Spleen (tissue), 11 donors: Measurements from ENCODE around the gene MARS1. TPM values are rescaled to one million over a fixed set of nuclear protein-coding genes. Genes with fewer than 3 reads are reported as not detected.

ENCODE experiments used
- DNase-seq: peaks from one replicate; pipeline ENCODE4 v3.0.0-alpha.2; 2020
- H3K27ac ChIP-seq, 8 donors: fragments of 200-600 bp; sonication (generic) in 7 of 8; 1 replicate in 4 of 8; 2 replicates in 4 of 8; pipeline versions ENCODE4 v1.5.0 to v1.8.0; 2016 to 2021; ENCODE audit warnings: inconsistent platforms in 4 of 8, mild to moderate bottlenecking in 4 of 8, moderate library complexity in 1 of 8
- H3K27me3 ChIP-seq, 7 donors: fragments of 200-600 bp; sonication (generic) in 6 of 7; replicated peaks in 1 of 7; 1 replicate in 4 of 7; 2 replicates in 3 of 7; pipeline versions ENCODE4 v1.5.0 to v1.8.0; 2016 to 2021; ENCODE audit warnings: inconsistent platforms in 3 of 7, mild to moderate bottlenecking in 1 of 7
- H3K36me3 ChIP-seq, 6 donors: fragments of 200-600 bp; sonication (generic) in 5 of 6; 1 replicate in 4 of 6; 2 replicates in 2 of 6; pipeline versions ENCODE4 v1.5.0 to v1.8.0; 2016 to 2021; ENCODE audit warnings: inconsistent platforms in 2 of 6
- H3K4me1 ChIP-seq, 6 donors: fragments of 200-600 bp; sonication (generic) in 5 of 6; 1 replicate in 3 of 6; 2 replicates in 3 of 6; pipeline versions ENCODE4 v1.5.0 to v1.8.0; 2016 to 2021; ENCODE audit warnings: inconsistent platforms in 3 of 6
- H3K4me3 ChIP-seq, 8 donors: fragments of 200-600 bp; sonication (generic) in 7 of 8; 1 replicate in 4 of 8; 2 replicates in 4 of 8; pipeline versions ENCODE4 v1.5.0 to v1.8.0; 2016 to 2021; ENCODE audit warnings: inconsistent platforms in 4 of 8, mild to moderate bottlenecking in 4 of 8, moderate library complexity in 2 of 8
- H3K9me3 ChIP-seq, 8 donors: fragments of 200-600 bp; sonication (generic) in 7 of 8; 1 replicate in 4 of 8; 2 replicates in 4 of 8; pipeline versions ENCODE4 v1.5.0 to v1.8.0; 2016 to 2021; ENCODE audit warnings: inconsistent platforms in 4 of 8
- POLR2A ChIP-seq, 3 donors: fragments of 450-650 bp; IDR thresholded peaks; one replicate each; pipeline ENCODE4 v1.5.1; 2017; ENCODE audit warnings: antibody characterized with exemption in 3 of 3, mild to moderate bottlenecking in 1 of 3
- POLR2AphosphoS5 ChIP-seq, 3 donors: sonication (generic); formaldehyde crosslinking; IDR thresholded peaks; one replicate each; pipeline ENCODE4 v1.5.1; 2017; ENCODE audit warnings: antibody characterized with exemption in 3 of 3
- WGBS, 5 donors: extraction: QIAGEN DNeasy Blood & Tissue Kit in 3 of 5; methylation state at CpG; one replicate each; pipeline versions ENCODE4 v1.1.5 to v1.1.7; 2013 to 2018; 5-methylcytosine and 5-hydroxymethylcytosine counted together
- intact Hi-C: fragments of 100-400 bp; cut with DNase I; formaldehyde crosslinking; loops from one replicate; pipeline ENCODE4 v1.15.0; 2023; ENCODE audit warnings: low total_unique reads
- polyA plus RNA-seq, 3 donors: library from polyadenylated mRNA; stranded (reverse); fragments of 200-250 nt; gene quantifications; one replicate each; pipeline ENCODE4 v1.2.1, GENCODE V29; 2013
- total RNA-seq, 7 donors: library from RNA; depleted of rRNA in 3 of 7; stranded (reverse); fragments of >200 nt in 3 of 7; fragmentation: NEBNext Ultra II Directional in 4 of 7; extraction: Animal tissue kit (Norgen Biotek cat#: 25700) in 4 of 7; gene quantifications; one replicate each; pipeline versions ENCODE4 v1.1.0 to v1.2.1, GENCODE V29; 2016 to 2021
- TF ChIP-seq, protein P1 (sequence below), 11 experiments: fragments of 200-600 bp in 7 of 11; fragments of 450-650 bp in 4 of 11; sonication (generic) in 4 of 11; IDR thresholded peaks in 8 of 11; conservative IDR thresholded peaks in 3 of 11; 1 replicate in 7 of 11; 2 replicates in 4 of 11; pipeline versions ENCODE4 v1.4.0 to v1.8.0; 2016 to 2021; ENCODE audit warnings: antibody characterized with exemption in 11 of 11, inconsistent platforms in 4 of 11, mild to moderate bottlenecking in 1 of 11
- donor health status: healthy with polysubstance abuse.
- donor health status: DM: no; HTN: no; CAD: no; lungs with moderate emphysema.
- donor health status: DM: no; HTN: no; CAD: no.
- donor health status: Bipolar disorder and iron deficiency.
- donor health status: healthy.
- donor health status: DM: no; HTN: no; CAD: no.
- donor health status: DM: yes; HTN: yes; CAD: no.

The MARS1 gene
- total and polyA plus RNA-seq, 10 donors, result 67.4 to 186 (median 101) TPM

DNA sequence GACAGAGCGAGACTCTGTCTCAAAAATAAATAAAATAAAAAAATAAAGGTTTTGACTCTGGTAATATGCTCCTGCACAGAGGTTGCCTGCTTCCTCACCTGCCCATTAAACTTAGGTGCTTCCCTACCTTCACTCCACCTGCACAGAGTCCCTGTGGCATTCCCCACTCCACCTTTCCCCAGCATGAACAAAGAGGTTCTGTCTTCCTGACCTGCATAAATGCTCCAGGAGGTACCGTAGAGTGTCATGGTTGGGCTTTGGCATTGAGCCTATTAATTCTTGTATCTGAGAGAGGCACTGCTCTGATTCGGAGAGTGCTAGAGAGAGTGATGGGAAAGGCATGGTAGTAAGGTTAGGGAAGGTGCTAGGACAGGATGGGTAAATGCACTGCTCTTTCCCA is 14.5 kb upstream of the MARS1 start:
- Histone ChIP-seq H3K4me3 (no peak overlapping the region), H3K27ac (no peak overlapping the region), H3K27me3 (peaks cover 0 to 18% (median 0%) of the 10 kb centered on the region in 7 donors), H3K36me3 (peaks cover 0 to 79% (median 65%) of the 10 kb centered on the region in 6 donors), H3K9me3 (no peaks in the 10 kb centered on the region), H3K4me1 (peaks cover 16 to 98% (median 64%) of the 10 kb centered on the region in 6 donors)
- no peak for TF ChIP-seq POLR2A (IDR thresholded peaks at IDR 0.05)
- no peak for TF ChIP-seq POLR2AphosphoS5 (IDR thresholded peaks at IDR 0.05)
- TF ChIP-seq, protein P1, sequence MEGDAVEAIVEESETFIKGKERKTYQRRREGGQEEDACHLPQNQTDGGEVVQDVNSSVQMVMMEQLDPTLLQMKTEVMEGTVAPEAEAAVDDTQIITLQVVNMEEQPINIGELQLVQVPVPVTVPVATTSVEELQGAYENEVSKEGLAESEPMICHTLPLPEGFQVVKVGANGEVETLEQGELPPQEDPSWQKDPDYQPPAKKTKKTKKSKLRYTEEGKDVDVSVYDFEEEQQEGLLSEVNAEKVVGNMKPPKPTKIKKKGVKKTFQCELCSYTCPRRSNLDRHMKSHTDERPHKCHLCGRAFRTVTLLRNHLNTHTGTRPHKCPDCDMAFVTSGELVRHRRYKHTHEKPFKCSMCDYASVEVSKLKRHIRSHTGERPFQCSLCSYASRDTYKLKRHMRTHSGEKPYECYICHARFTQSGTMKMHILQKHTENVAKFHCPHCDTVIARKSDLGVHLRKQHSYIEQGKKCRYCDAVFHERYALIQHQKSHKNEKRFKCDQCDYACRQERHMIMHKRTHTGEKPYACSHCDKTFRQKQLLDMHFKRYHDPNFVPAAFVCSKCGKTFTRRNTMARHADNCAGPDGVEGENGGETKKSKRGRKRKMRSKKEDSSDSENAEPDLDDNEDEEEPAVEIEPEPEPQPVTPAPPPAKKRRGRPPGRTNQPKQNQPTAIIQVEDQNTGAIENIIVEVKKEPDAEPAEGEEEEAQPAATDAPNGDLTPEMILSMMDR (IDR thresholded peaks at IDR 0.05 in 8 of 11, conservative IDR thresholded peaks at IDR 0.05 in 3 of 11), result no peak
- intact Hi-C loops, result no loop called here
- 83 to 91% (median 83%) methylated on average over 3 of the region's 3 CpGs for WGBS, 5 donors
- no peak for DNase-seq

DNA sequence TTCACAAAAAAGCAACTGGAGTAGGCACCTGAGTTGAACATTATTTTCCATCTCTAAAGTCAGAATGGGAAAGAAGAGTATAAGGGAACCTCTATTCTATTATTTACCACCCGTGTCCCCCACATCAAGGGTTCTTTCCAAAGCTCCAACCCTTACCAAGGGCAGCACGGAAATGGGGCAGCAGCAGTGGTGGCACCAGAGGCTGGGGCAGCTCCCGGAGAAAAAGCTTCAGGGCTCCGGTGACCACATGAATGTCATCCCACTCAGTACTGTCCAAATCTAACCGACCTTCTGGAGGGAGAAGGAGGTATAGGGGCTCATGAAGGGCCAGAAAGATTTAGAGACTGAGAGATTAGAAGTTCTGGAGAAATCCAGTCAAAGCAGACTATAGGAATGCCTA is 14.0 kb upstream of the MARS1 start:
- intact Hi-C loops, result no loop called here
- H3K4me1 ChIP-seq, result peaks cover 19 to 100% (median 69%) of the 10 kb centered on the region in 6 donors

DNA sequence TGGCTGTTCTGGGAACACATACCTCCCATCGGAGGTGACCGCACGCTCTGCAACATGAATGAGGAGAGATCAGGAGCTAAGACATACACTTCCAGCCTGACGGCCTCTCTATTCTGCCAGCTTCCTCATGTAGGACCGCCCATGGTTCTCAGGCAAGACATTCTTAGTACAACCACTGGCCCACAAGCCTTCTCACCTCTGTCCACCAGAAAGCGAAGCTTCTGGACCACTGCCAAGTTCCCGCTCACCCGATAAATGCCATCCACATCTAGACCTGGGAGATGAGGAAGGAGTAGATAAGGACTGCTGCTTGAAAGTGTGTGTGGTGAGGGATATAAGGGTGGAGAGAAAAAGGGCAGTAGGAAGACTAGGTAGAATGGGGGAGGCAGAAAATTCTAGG is 13.4 kb upstream of the MARS1 start:
- H3K36me3 ChIP-seq, result peaks cover 0 to 69% (median 56%) of the 10 kb centered on the region in 6 donors
- H3K9me3 ChIP-seq, result no peaks in the 10 kb centered on the region
- H3K27me3 ChIP-seq, result peaks cover 0 to 18% (median 0%) of the 10 kb centered on the region in 7 donors
- H3K4me3 ChIP-seq, result peak overlapping the region in 1 of 8 donors; percentile 89
- TF ChIP-seq POLR2AphosphoS5 (IDR thresholded peaks at IDR 0.05), result peak in 1 of 3 donors; percentile 29
- TF ChIP-seq, protein P1 (IDR thresholded peaks at IDR 0.05 in 8 of 11, conservative IDR thresholded peaks at IDR 0.05 in 3 of 11), result no peak
- intact Hi-C loops, result no loop called here
- WGBS, 5 donors, result 78 to 88% (median 87%) methylated on average over 8 of the region's 8 CpGs
- peak overlapping the region in 3 of 8 donors; percentile 93 to 96 (median 95) for H3K27ac ChIP-seq
- peaks cover 22 to 100% (median 74%) of the 10 kb centered on the region in 6 donors for H3K4me1 ChIP-seq
- peak; percentile 62 for DNase-seq

More for the DNA sequence above, 14.0 kb upstream of the MARS1 start:
- H3K36me3 ChIP-seq, result peaks cover 0 to 74% (median 62%) of the 10 kb centered on the region in 6 donors
- WGBS, 5 donors, result 92 to 96% (median 94%) methylated on average over 5 of the region's 5 CpGs
- peak overlapping the region in 1 of 8 donors; percentile 95 for H3K27ac ChIP-seq
- H3K4me3 ChIP-seq, result no peak overlapping the region
- H3K9me3 ChIP-seq, result no peaks in the 10 kb centered on the region
- H3K27me3 ChIP-seq, result peaks cover 0 to 18% (median 0%) of the 10 kb centered on the region in 7 donors
- TF ChIP-seq POLR2A (IDR thresholded peaks at IDR 0.05) (no peak), POLR2AphosphoS5 (IDR thresholded peaks at IDR 0.05) (no peak)
- TF ChIP-seq, protein P1 (IDR thresholded peaks at IDR 0.05 in 8 of 11, conservative IDR thresholded peaks at IDR 0.05 in 3 of 11), result no peak
- peak; percentile 25 for DNase-seq

DNA sequence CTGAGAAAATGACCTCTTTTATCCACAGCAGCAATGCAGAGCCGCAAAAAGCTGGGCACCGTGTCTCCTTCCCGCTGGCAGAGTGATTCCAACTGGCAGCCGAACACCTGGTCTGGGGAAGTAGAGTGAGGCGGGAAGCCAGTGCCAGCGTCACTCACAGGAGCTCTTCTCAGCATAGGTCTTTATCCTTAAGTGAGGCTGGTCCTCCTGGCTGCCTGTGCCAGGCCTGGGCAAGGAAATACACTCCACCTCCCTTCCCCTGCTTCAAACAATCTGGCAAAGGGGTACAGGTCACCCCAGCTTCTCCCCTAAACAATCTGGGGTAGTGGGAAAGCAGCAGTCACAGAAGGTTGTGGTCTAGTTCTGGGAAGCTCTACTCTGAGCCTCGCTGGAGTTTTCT is 13.0 kb upstream of the MARS1 start:
- peaks cover 22 to 100% (median 78%) of the 10 kb centered on the region in 6 donors for H3K4me1 ChIP-seq
- no peaks in the 10 kb centered on the region for H3K9me3 ChIP-seq
- peaks cover 0 to 64% (median 52%) of the 10 kb centered on the region in 6 donors for H3K36me3 ChIP-seq
- WGBS, 5 donors, result 86 to 94% (median 90%) methylated on average over 7 of the region's 7 CpGs
- peak overlapping the region in 6 of 8 donors; percentile 59 to 89 (median 65) for H3K4me3 ChIP-seq
- intact Hi-C loops, result no loop called here
- peak overlapping the region in 3 of 8 donors; percentile 93 to 96 (median 95) for H3K27ac ChIP-seq
- TF ChIP-seq, protein P1 (IDR thresholded peaks at IDR 0.05 in 8 of 11, conservative IDR thresholded peaks at IDR 0.05 in 3 of 11), result no peak
- TF ChIP-seq POLR2A (IDR thresholded peaks at IDR 0.05), result no peak
- TF ChIP-seq POLR2AphosphoS5 (IDR thresholded peaks at IDR 0.05), result no peak
- peak; percentile 69 for DNase-seq
- H3K27me3 ChIP-seq, result peaks cover 0 to 18% (median 0%) of the 10 kb centered on the region in 7 donors
